Measurements from ENCODE around the gene SRP54. TPM values are rescaled to one million over a fixed set of nuclear protein-coding genes. Genes with fewer than 3 reads are reported as not detected.

The SRP54 gene
- total and polyA plus RNA-seq, 4 donors, result 32.6 to 113 (median 38.4) TPM

DNA sequence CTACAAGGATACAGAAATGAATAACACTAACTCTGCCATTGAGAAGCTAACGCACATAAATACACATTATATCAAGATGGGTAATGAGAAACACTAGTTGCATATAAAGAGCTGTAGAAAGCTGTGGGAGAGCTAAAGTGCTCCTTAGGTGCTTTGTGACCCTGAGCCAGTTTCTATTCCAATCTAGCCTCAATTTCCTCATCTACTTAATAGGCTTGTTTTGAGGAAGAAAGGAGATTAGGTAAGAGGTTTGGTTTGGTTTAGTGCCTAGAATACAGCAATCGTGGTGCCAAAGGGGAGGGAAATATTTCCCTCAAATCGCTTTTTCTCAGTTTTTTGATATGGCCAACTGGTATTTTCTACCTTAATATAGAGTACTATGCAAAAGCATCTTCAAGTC is 994 bp downstream of the SRP54 start:
- Histone ChIP-seq H3K9ac (ENCODE audit: low read depth in 1 of 2, low read length in 2 of 2) (peak overlapping the region; percentile 94 to 96), H3K27me3 (ENCODE audit: control insufficient read depth in 4 of 4, insufficient read depth in 4 of 4, low read length in 3 of 4) (no peaks in the 10 kb centered on the region), H3K4me1 (ENCODE audit: control insufficient read depth in 4 of 4, insufficient read depth in 4 of 4, low read length in 3 of 4) (peaks cover 5 to 34% (median 17%) of the 10 kb centered on the region in 4 donors), H3K27ac (ENCODE audit: low read depth in 1 of 2, low read length in 2 of 2) (peak overlapping the region; percentile 96 to 98), H3K36me3 (ENCODE audit: control insufficient read depth in 4 of 4, insufficient read depth in 3 of 4, low read depth in 1 of 4, low read length in 3 of 4) (no peaks in the 10 kb centered on the region), H3K4me3 (ENCODE audit: low read depth in 1 of 3, low read length in 3 of 3) (peak overlapping the region; percentile 76 to 94 (median 87)), H3K9me3 (ENCODE audit: control insufficient read depth in 4 of 4, low read length in 3 of 4) (no peaks in the 10 kb centered on the region)
- WGBS, result 16% methylated on average over 3 of the region's 3 CpGs
- peak in 1 of 2 donors; percentile 6 for TF ChIP-seq HNF4A (conservative IDR thresholded peaks at IDR 0.05)
- TF ChIP-seq, protein P1, sequence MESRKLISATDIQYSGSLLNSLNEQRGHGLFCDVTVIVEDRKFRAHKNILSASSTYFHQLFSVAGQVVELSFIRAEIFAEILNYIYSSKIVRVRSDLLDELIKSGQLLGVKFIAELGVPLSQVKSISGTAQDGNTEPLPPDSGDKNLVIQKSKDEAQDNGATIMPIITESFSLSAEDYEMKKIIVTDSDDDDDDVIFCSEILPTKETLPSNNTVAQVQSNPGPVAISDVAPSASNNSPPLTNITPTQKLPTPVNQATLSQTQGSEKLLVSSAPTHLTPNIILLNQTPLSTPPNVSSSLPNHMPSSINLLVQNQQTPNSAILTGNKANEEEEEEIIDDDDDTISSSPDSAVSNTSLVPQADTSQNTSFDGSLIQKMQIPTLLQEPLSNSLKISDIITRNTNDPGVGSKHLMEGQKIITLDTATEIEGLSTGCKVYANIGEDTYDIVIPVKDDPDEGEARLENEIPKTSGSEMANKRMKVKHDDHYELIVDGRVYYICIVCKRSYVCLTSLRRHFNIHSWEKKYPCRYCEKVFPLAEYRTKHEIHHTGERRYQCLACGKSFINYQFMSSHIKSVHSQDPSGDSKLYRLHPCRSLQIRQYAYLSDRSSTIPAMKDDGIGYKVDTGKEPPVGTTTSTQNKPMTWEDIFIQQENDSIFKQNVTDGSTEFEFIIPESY (IDR thresholded peaks at IDR 0.05), result peak; percentile 11
- TF ChIP-seq RAD21 (IDR thresholded peaks at IDR 0.05), result no peak
- no peak for DNase-seq (ENCODE audit: low spot score)

DNA sequence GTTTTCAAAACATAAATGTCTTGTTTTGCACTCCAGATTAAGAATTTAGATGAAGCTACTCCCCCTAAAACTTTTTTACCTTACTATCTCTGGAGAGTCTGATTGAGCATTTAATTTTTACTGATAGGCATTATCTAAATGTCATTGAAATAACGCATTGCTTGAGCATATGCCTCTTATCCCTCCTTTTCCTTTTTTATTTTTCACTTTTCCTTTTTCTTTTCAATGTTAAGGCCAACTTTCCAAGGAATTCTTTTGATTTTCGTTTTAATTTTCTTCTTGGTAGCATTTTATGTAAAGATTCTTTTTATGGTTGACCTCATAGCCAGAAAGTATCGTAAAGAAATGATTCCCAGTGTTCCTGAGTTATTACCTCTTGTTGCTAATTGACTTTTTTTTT is 2.9 kb downstream of the SRP54 start:
- no peaks in the 10 kb centered on the region for H3K9me3 ChIP-seq (ENCODE audit: control insufficient read depth in 4 of 4, low read length in 3 of 4)
- DNase-seq (ENCODE audit: low spot score), result no peak
- 90% methylated on average over 3 of the region's 3 CpGs for whole genome bisulfite sequencing
- TF ChIP-seq FOXA2 (IDR thresholded peaks at IDR 0.05) (no peak), RAD21 (IDR thresholded peaks at IDR 0.05) (no peak), YY1 (IDR thresholded peaks at IDR 0.05) (no peak), HNF4A (conservative IDR thresholded peaks at IDR 0.05) (no peak), FOXA1 (IDR thresholded peaks at IDR 0.05) (no peak), HNF4G (IDR thresholded peaks at IDR 0.05) (no peak), GABPA (IDR thresholded peaks at IDR 0.05 in 1 of 2, conservative IDR thresholded peaks at IDR 0.05 in 1 of 2) (no peak), NR2F2 (IDR thresholded peaks at IDR 0.05) (no peak), TAF1 (conservative IDR thresholded peaks at IDR 0.05) (no peak), JUND (IDR thresholded peaks at IDR 0.05) (no peak), RXRA (IDR thresholded peaks at IDR 0.05) (no peak), EGR1 (IDR thresholded peaks at IDR 0.05; ENCODE audit: low read depth in 2 of 2) (no peak)
- TF ChIP-seq, protein P2, sequence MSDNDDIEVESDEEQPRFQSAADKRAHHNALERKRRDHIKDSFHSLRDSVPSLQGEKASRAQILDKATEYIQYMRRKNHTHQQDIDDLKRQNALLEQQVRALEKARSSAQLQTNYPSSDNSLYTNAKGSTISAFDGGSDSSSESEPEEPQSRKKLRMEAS (IDR thresholded peaks at IDR 0.05), result no peak
- TF ChIP-seq, protein P3, sequence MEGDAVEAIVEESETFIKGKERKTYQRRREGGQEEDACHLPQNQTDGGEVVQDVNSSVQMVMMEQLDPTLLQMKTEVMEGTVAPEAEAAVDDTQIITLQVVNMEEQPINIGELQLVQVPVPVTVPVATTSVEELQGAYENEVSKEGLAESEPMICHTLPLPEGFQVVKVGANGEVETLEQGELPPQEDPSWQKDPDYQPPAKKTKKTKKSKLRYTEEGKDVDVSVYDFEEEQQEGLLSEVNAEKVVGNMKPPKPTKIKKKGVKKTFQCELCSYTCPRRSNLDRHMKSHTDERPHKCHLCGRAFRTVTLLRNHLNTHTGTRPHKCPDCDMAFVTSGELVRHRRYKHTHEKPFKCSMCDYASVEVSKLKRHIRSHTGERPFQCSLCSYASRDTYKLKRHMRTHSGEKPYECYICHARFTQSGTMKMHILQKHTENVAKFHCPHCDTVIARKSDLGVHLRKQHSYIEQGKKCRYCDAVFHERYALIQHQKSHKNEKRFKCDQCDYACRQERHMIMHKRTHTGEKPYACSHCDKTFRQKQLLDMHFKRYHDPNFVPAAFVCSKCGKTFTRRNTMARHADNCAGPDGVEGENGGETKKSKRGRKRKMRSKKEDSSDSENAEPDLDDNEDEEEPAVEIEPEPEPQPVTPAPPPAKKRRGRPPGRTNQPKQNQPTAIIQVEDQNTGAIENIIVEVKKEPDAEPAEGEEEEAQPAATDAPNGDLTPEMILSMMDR (IDR thresholded peaks at IDR 0.05; ENCODE audit: low read depth, low read length, missing input control), result no peak
- TF ChIP-seq, protein P4, sequence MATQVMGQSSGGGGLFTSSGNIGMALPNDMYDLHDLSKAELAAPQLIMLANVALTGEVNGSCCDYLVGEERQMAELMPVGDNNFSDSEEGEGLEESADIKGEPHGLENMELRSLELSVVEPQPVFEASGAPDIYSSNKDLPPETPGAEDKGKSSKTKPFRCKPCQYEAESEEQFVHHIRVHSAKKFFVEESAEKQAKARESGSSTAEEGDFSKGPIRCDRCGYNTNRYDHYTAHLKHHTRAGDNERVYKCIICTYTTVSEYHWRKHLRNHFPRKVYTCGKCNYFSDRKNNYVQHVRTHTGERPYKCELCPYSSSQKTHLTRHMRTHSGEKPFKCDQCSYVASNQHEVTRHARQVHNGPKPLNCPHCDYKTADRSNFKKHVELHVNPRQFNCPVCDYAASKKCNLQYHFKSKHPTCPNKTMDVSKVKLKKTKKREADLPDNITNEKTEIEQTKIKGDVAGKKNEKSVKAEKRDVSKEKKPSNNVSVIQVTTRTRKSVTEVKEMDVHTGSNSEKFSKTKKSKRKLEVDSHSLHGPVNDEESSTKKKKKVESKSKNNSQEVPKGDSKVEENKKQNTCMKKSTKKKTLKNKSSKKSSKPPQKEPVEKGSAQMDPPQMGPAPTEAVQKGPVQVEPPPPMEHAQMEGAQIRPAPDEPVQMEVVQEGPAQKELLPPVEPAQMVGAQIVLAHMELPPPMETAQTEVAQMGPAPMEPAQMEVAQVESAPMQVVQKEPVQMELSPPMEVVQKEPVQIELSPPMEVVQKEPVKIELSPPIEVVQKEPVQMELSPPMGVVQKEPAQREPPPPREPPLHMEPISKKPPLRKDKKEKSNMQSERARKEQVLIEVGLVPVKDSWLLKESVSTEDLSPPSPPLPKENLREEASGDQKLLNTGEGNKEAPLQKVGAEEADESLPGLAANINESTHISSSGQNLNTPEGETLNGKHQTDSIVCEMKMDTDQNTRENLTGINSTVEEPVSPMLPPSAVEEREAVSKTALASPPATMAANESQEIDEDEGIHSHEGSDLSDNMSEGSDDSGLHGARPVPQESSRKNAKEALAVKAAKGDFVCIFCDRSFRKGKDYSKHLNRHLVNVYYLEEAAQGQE (IDR thresholded peaks at IDR 0.05), result no peak
- no peak overlapping the region for H3K4me3 ChIP-seq (ENCODE audit: low read depth in 1 of 3, low read length in 3 of 3)
- H3K27ac ChIP-seq (ENCODE audit: low read depth in 1 of 2, low read length in 2 of 2), result no peak overlapping the region
- no peaks in the 10 kb centered on the region for H3K36me3 ChIP-seq (ENCODE audit: control insufficient read depth in 4 of 4, insufficient read depth in 3 of 4, low read depth in 1 of 4, low read length in 3 of 4)
- H3K27me3 ChIP-seq (ENCODE audit: control insufficient read depth in 4 of 4, insufficient read depth in 4 of 4, low read length in 3 of 4), result no peaks in the 10 kb centered on the region
- peaks cover 5 to 33% (median 21%) of the 10 kb centered on the region in 4 donors for H3K4me1 ChIP-seq (ENCODE audit: control insufficient read depth in 4 of 4, insufficient read depth in 4 of 4, low read length in 3 of 4)
- no peak overlapping the region for H3K9ac ChIP-seq (ENCODE audit: low read depth in 1 of 2, low read length in 2 of 2)

Data from liver (tissue), 9 donors.